GM23338 (cell line): ENCODE data around the gene NNMT. TPM values are rescaled to one million over a fixed set of nuclear protein-coding genes. Genes with fewer than 3 reads are reported as not detected.

Experiments used
- ATAC-seq: fragments of 200-7000 bp; cut with Tn5 transposase; 3 replicates; pipeline ENCODE4 v1.9.1; 2020
- DNase-seq: peaks from one replicate; pipeline ENCODE4 v3.0.0-alpha.2; 2015; ENCODE audit warnings: low spot score
- H2AFZ ChIP-seq: fragments of 200-600 bp; sonication (generic); 2 replicates; pipeline ENCODE4 v1.8.0; 2016; ENCODE audit warnings: antibody characterized with exemption, mild to moderate bottlenecking, moderate library complexity
- H3F3A ChIP-seq: fragments of 200-600 bp; sonication (generic); replicated peaks from 2 replicates; pipeline ENCODE4 v1.8.0; 2017; ENCODE audit warnings: antibody characterized with exemption, mixed run types, low read depth
- H3K27ac ChIP-seq: fragments of 200-600 bp; sonication (generic); 2 replicates; pipeline ENCODE4 v1.6.1; 2016; ENCODE audit warnings: low read depth
- H3K27me3 ChIP-seq: fragments of 200-600 bp; sonication (generic); 2 replicates; pipeline ENCODE4 v1.8.0; 2016; ENCODE audit warnings: mild to moderate bottlenecking, mixed run types, moderate library complexity; ENCODE audit not compliant: insufficient read depth
- H3K36me3 ChIP-seq: fragments of 200-600 bp; sonication (generic); 2 replicates; pipeline ENCODE4 v1.8.0; 2016; ENCODE audit warnings: mild to moderate bottlenecking; ENCODE audit not compliant: insufficient read depth
- H3K4me1 ChIP-seq: fragments of 200-600 bp; sonication (generic); 2 replicates; pipeline ENCODE4 v1.8.0; 2016; ENCODE audit warnings: mild to moderate bottlenecking, moderate library complexity; ENCODE audit not compliant: insufficient read depth
- H3K4me2 ChIP-seq: fragments of 200-600 bp; sonication (generic); 2 replicates; pipeline ENCODE4 v1.7.1; 2017; ENCODE audit warnings: mixed run types
- H3K4me3 ChIP-seq: fragments of 200-600 bp; sonication (generic); 2 replicates; pipeline ENCODE4 v1.6.1; 2016; ENCODE audit warnings: mixed run types
- H3K79me2 ChIP-seq: fragments of 200-600 bp; sonication (generic); replicated peaks from 2 replicates; pipeline ENCODE4 v1.8.0; 2017; ENCODE audit warnings: mild to moderate bottlenecking; ENCODE audit not compliant: insufficient read depth
- H3K9me2 ChIP-seq: fragments of 200-600 bp; sonication (generic); 2 replicates; pipeline ENCODE4 v1.8.0; 2017; ENCODE audit not compliant: insufficient read depth
- H4K20me1 ChIP-seq: fragments of 200-600 bp; sonication (generic); replicated peaks from 2 replicates; pipeline ENCODE4 v1.8.0; 2017; ENCODE audit warnings: mild to moderate bottlenecking; ENCODE audit not compliant: insufficient read depth
- H3K27ac Mint-ChIP-seq: 2 replicates; pipeline ENCODE4 v1.8.0; 2020; ENCODE audit warnings: inconsistent platforms, mild to moderate bottlenecking, moderate library complexity, mixed read lengths
- H3K27me3 Mint-ChIP-seq: 3 replicates; pipeline ENCODE4 v1.8.0; 2022; ENCODE audit warnings: low read depth, mild to moderate bottlenecking, moderate library complexity, mixed read lengths, inconsistent platforms; ENCODE audit not compliant: insufficient read depth, poor library complexity
- H3K36me3 Mint-ChIP-seq: 3 replicates; pipeline ENCODE4 v1.8.0; 2021; ENCODE audit warnings: low read depth, mild to moderate bottlenecking, inconsistent platforms, moderate library complexity, mixed read lengths
- H3K4me1 Mint-ChIP-seq: 3 replicates; pipeline ENCODE4 v1.8.0; 2020; ENCODE audit warnings: mild to moderate bottlenecking, inconsistent platforms, mixed read lengths
- H3K4me3 Mint-ChIP-seq: 3 replicates; pipeline ENCODE4 v1.8.0; 2021; ENCODE audit warnings: moderate library complexity, mild to moderate bottlenecking, inconsistent platforms, mixed read lengths
- H3K9me3 Mint-ChIP-seq: 3 replicates; pipeline ENCODE4 v1.8.0; 2020; ENCODE audit warnings: moderate library complexity, mild to moderate bottlenecking, inconsistent platforms, mixed read lengths
- CREB1 ChIP-seq: fragments of 250-450 bp; sonication (Bioruptor Pico); IDR thresholded peaks from 2 replicates; pipeline ENCODE4 v1.5.0; 2020; ENCODE audit warnings: low read depth, mild to moderate bottlenecking, moderate library complexity
- EZH2phosphoT487 ChIP-seq: fragments of 200-600 bp; sonication (generic); IDR thresholded peaks from one replicate; pipeline ENCODE4 v1.8.1; 2018; ENCODE audit warnings: antibody characterized with exemption; ENCODE audit not compliant: unreplicated experiment
- JUNB ChIP-seq: IDR thresholded peaks from one replicate; pipeline ENCODE4 v1.6.1; 2016; ENCODE audit warnings: antibody characterized with exemption; ENCODE audit not compliant: unreplicated experiment
- NANOG ChIP-seq: IDR thresholded peaks from 2 replicates; pipeline ENCODE4 v1.6.1; 2016; ENCODE audit warnings: antibody characterized with exemption, borderline replicate concordance
- POLR2AphosphoS5 ChIP-seq: IDR thresholded peaks from 2 replicates; pipeline ENCODE4 v1.6.1; 2016; ENCODE audit warnings: antibody characterized with exemption, low read depth
- REST ChIP-seq: IDR thresholded peaks from one replicate; pipeline ENCODE4 v1.6.1; 2018; ENCODE audit warnings: antibody characterized with exemption; ENCODE audit not compliant: unreplicated experiment
- ZNF114 ChIP-seq: fragments of 250-450 bp; sonication (Bioruptor Pico); IDR thresholded peaks from 2 replicates; pipeline ENCODE4 v1.5.0; 2020; ENCODE audit warnings: mild to moderate bottlenecking, moderate library complexity
- ZNF331 ChIP-seq: fragments of 250-450 bp; sonication (Bioruptor Pico); IDR thresholded peaks from 2 replicates; pipeline ENCODE4 v1.5.0; 2020; ENCODE audit warnings: low read depth, mild to moderate bottlenecking, moderate library complexity
- polyA plus RNA-seq: library from polyadenylated mRNA; unstranded; fragments of >200 nt; fragmentation: Nextera tagmentation; extraction: Ambion mirVana; gene quantifications from 2 replicates; pipeline ENCODE4 v1.2.1, GENCODE V29; 2016
- total RNA-seq: library from RNA; depleted of rRNA; stranded (reverse); fragments of >200 nt; shearing (Covaris generic); gene quantifications from 2 replicates; pipeline ENCODE4 v1.2.3, GENCODE V29; 2014

Gene NNMT
- total and polyA plus RNA-seq, 2 experiments from 2014 or later, result 0.40 TPM; not detected in 1

- no peak overlapping the region for H3K4me2 ChIP-seq
- no peaks in the 10 kb centered on the region for H3K27me3 Mint-ChIP-seq
- DNase-seq (no peak), ATAC-seq (no peak)
- H3K4me1 Mint-ChIP-seq, result no peaks in the 10 kb centered on the region; the same call in 1 of the 3 replicates
- peaks cover 21% of the 10 kb centered on the region for H3K9me3 Mint-ChIP-seq
- no peak overlapping the region for H3K4me3 Mint-ChIP-seq
- no peaks in the 10 kb centered on the region; the same call in 1 of the 2 replicates for H3K9me2 ChIP-seq
- TF ChIP-seq EZH2phosphoT487, result no peak
- TF ChIP-seq REST, result no peak
- H3K27ac ChIP-seq, result no peak overlapping the region
- H3K36me3 Mint-ChIP-seq, result peaks cover 18% of the 10 kb centered on the region
- H3F3A ChIP-seq, result no peaks in the 10 kb centered on the region
- H3K27me3 ChIP-seq, result no peaks in the 10 kb centered on the region
- no peaks in the 10 kb centered on the region for H3K4me1 ChIP-seq
- no peaks in the 10 kb centered on the region for H3K36me3 ChIP-seq
- no peaks in the 10 kb centered on the region for H4K20me1 ChIP-seq
- H3K27ac Mint-ChIP-seq, result no peak overlapping the region
- H2AFZ ChIP-seq, result no peak overlapping the region
- H3K79me2 ChIP-seq, result no peaks in the 10 kb centered on the region
- H3K4me3 ChIP-seq, result no peak overlapping the region
These were observed 48.3 kb downstream of the NNMT start for GRCh38 chr11:114344494-114344893.

GRCh38 chr11:114345575-114346222, 49.5 kb downstream of the NNMT start:
- no peak overlapping the region for H3K4me3 ChIP-seq
- peaks cover 2% of the 10 kb centered on the region for H3K27me3 Mint-ChIP-seq
- peaks cover 18% of the 10 kb centered on the region for H3K36me3 Mint-ChIP-seq
- no peaks in the 10 kb centered on the region; the same call in 2 of the 3 replicates for H3K4me1 Mint-ChIP-seq
- no peak overlapping the region for H3K4me2 ChIP-seq
- H3K36me3 ChIP-seq, result no peaks in the 10 kb centered on the region
- H3K27ac Mint-ChIP-seq, result no peak overlapping the region
- no peaks in the 10 kb centered on the region; the same call in 1 of the 2 replicates for H3K9me2 ChIP-seq
- H3K27me3 ChIP-seq, result no peaks in the 10 kb centered on the region
- ATAC-seq, result no peak
- no peak for DNase-seq
- H3F3A ChIP-seq, result no peaks in the 10 kb centered on the region
- no peaks in the 10 kb centered on the region for H4K20me1 ChIP-seq
- no peak overlapping the region for H3K4me3 Mint-ChIP-seq
- H3K9me3 Mint-ChIP-seq, result peaks cover 21% of the 10 kb centered on the region
- TF ChIP-seq POLR2AphosphoS5 (no peak), NANOG (no peak), CREB1 (CRISPR knock-in tag) (no peak), EZH2phosphoT487 (no peak), JUNB (no peak), ZNF114 (no peak), ZNF331 (CRISPR knock-in tag) (no peak)
- no peak overlapping the region for H2AFZ ChIP-seq
- H3K27ac ChIP-seq, result no peak overlapping the region
- no peaks in the 10 kb centered on the region for H3K79me2 ChIP-seq
- no peaks in the 10 kb centered on the region for H3K4me1 ChIP-seq
